HG02970 (cell line): ENCODE data around the gene UPF1.

Experiments used
- ATAC-seq: cut with Tn5 transposase; IDR thresholded peaks from one replicate; pipeline ENCODE4 v1.9.1; 2021; ENCODE audit warnings: mild to moderate bottlenecking, moderate library complexity, moderate number of reproducible peaks; ENCODE audit not compliant: unreplicated experiment, low FRiP score

UPF1 gene

GRCh38 chr19:18831524-18832305, at the start of gene UPF1:
TSS of gene UPF1 (plus strand) at chr19:18831959. CDS start at chr19:18832210, 251 bp downstream.
- peak; percentile 63 for ATAC-seq

- no peak for ATAC-seq
Measured at GRCh38 chr19:18782559-18783225, 49.1 kb upstream of the UPF1 start.

- ATAC-seq = no peak
Measured at GRCh38 chr19:18783958-18784785, 47.6 kb upstream of the UPF1 start.

- ATAC-seq = no peak
Measured at GRCh38 chr19:18784786-18785120, 47.0 kb upstream of the UPF1 start.

GRCh38 chr19:18785179-18786124, 46.3 kb upstream of the UPF1 start:
- ATAC-seq = no peak

- no peak for ATAC-seq
Measured at GRCh38 chr19:18788529-18789421, 43.0 kb upstream of the UPF1 start.

- no peak for ATAC-seq
Measured at GRCh38 chr19:18789422-18789869, 42.3 kb upstream of the UPF1 start.

GRCh38 chr19:18789883-18790565, 41.7 kb upstream of the UPF1 start:
- no peak for ATAC-seq

- no peak for ATAC-seq
Measured at GRCh38 chr19:18790566-18791314, 41.0 kb upstream of the UPF1 start, which contains the start of gene COMP. TSS of gene COMP (minus strand) at chr19:18791305. CDS start at chr19:18791269, 36 bp downstream.

GRCh38 chr19:18791315-18791678, 40.5 kb upstream of the UPF1 start:
- no peak for ATAC-seq

- ATAC-seq = no peak
Measured at GRCh38 chr19:18792661-18793060, 39.1 kb upstream of the UPF1 start.

- no peak for ATAC-seq
Measured at GRCh38 chr19:18793144-18794028, 38.4 kb upstream of the UPF1 start.

GRCh38 chr19:18794029-18794313, 37.8 kb upstream of the UPF1 start:
- no peak for ATAC-seq

- ATAC-seq = no peak
Measured at GRCh38 chr19:18794692-18795091, 37.1 kb upstream of the UPF1 start.

GRCh38 chr19:18795540-18795939, 36.2 kb upstream of the UPF1 start:
- no peak for ATAC-seq

GRCh38 chr19:18796239-18796638, 35.5 kb upstream of the UPF1 start:
- ATAC-seq = no peak
